Left colon (tissue), 2 donors: ENCODE results near the gene H6PD. TPM values are rescaled to one million over a fixed set of nuclear protein-coding genes. Genes with fewer than 3 reads are reported as not detected.
A peak's percentile ranks its signal among the peaks of the same experiment; 100 is the strongest.

Experiments used
- ATAC-seq: fragments of 200-7000 bp; cut with Tn5 transposase; one replicate; pipeline ENCODE4 v1.9.1; 2020; ENCODE audit warnings: mild to moderate bottlenecking, moderate library complexity
- DNase-seq, 2 donors: peaks; one replicate each; pipeline ENCODE4 v3.0.0-alpha.2; 2020
- intact Hi-C, 2 donors: fragments of 100-400 bp; cut with DNase I in 1 of 2; cut with micrococcal nuclease in 1 of 2; formaldehyde crosslinking; loops; one replicate each; pipeline versions ENCODE4 v1.11.2 to v1.14.0; 2022; cut with DNase I, micrococcal nuclease
- total RNA-seq, 2 donors: library from RNA; stranded (reverse); fragmentation: NEBNext Ultra II Directional; extraction: Animal tissue kit (Norgen Biotek cat#: 25700); gene quantifications; one replicate each; pipeline ENCODE4 v1.2.1, GENCODE V29; 2021
- donor health status: DM: no; HTN: no; CAD: no.
- donor health status: DM: yes; HTN: yes; CAD: no.

Gene H6PD
- total RNA-seq, 2 donors from 2014 or later, result 33.4 to 34.9 TPM

DNA sequence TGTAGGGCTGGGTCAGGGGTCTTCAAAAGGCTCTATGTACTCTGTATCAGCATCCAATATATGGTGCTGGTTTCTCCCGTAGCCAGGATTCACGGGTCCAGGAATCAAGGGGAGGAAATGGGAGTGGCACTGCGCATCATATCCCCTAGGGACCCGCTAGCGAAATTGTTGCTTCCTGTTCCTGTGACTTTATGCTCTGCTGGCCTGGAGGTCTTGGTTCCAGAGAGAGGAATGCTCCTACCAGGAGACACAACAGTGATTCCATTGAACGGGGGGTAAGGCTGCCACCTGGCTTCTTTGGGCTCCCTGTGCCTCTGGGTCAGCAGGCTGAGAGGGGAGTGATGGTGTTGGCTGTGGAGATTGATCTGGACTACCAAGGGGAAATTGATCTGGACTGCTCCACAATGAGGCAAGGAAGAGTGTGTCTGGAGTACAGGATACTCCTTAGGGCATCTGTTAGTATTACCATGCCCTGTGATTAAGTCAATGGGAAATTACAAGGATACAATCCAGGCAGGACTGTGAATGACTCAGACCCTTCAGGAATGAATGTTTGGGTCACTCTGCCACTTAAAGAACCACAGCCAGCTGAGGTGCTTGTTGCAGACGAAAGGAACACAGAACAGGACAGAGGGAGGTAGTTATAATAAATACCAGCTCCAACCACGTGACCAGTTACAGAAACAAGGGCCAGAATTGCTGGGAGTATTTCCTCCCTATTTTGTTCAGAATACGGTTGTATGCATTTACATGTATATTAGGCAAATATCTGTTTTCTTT, 68.4 kb downstream of the H6PD start:
- DNase-seq, result no peak
- intact Hi-C loops, result no loop called here

DNA sequence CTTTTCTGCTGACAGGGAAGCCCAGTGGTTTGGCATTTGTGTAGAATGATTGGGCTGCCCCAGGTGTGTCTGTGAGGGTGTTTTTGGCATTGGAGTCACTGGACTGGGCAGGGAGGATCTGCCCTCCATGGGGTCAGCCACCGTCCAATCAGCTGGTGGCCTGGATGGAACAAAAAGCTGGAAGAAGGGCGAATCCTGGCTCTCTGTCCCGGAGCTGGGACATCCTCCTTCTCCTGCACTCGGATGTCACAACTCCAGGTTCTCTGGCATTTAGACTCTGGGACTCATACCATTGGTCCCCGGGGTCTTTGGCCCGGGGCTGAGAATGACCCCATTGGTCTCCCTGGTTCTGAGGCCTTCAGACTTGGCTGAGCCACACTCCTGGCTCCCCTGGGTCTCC, 69.3 kb downstream of the H6PD start:
- intact Hi-C loops, result no loop called here
- ATAC-seq (no peak), DNase-seq (no peak)

More for the DNA sequence above, 68.4 kb downstream of the H6PD start:
- ATAC-seq, result peak; percentile 56

DNA sequence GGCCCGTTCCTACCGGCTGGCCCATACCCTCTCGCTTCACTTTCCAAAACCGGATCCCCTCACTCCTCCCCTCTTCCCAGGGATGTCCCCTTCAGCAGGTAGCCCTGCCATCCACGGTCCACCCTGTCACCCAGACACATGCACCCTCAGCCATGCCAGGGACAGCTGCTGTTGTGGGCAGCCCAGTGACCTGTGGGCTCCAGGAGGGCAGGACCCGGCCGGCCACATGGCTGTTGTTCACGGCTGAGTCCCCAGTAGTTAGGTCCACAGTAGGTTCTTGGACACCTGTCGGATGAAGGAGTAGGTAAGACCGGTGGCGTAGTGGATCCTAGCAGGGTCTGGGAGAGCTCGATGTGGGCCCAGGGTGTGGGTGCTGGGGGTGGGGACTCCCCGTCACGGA, 70.6 kb downstream of the H6PD start:
- DNase-seq, result no peak
- intact Hi-C loops, result no loop called here
- ATAC-seq, result no peak

DNA sequence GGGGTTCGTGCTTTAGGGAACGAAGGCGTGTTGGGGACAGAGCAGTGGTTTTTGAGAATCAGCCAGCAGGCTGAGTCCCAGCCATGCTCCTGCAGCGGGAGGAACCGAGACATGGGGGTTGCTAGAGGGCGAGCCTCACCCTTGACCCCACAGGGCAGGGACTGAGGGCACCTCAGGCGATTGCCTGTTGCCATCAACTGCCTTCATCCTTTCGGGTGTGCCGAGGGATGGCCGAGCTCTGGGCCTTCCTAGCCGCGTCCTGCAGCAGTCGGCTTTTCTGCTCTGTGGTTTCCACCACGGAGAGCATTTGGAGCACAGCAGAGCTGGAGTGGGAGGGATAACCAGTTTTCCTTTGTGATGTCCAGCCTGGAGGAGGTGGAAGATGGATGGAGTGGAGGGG, 71.4 kb downstream of the H6PD start:
- intact Hi-C loops, result no loop called here

DNA sequence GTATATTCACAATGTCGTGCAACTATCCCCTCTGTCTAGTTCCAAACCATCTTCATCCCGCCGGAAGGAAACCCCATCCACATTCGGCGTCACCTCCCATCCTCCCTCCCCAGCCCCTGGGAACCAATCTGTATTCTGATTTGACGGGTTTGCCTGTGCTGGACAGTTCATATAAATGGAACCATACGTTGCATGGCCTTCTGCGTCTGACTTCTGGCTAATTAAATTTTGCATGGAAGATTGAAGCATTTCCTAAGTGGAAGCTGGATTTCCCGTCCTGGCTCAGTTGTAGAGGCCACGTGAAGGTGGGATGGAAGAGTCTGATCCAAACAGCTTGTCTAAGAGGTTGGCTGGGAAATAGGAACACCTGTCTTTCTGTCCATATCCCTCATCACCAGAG, 72.7 kb downstream of the H6PD start:
- DNase-seq (no peak), ATAC-seq (no peak)
- intact Hi-C loops, result no loop called here

More for the DNA sequence above, 71.4 kb downstream of the H6PD start:
- DNase-seq (no peak), ATAC-seq (no peak)

DNA sequence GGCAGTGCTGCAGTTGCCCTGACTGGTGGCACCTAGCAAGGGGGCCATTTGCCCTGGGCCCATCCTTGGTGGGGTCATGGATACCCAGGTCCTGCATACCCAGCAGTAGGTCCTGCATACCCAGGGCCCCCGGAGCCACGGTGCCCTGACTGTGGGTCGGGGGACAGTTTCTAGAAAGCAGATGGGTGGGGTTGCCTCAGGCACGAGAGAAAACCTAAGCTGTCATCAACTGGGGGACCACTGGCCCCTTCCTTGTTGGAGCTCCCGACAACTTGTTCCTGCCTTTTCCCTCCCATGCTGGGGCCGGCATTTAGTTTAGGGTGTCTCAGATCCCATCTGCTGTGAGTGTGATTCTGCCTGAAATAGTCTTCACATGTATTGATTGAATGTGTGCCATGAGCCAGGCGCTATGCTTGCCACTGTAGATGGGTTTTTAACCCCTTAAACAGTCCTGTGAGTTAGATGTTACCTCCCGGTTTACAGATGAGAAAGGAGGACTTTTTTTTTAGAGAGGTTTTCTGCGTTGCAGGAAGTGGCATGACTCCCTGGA, 73.7 kb downstream of the H6PD start:
- intact Hi-C loops, result no loop called here
- ATAC-seq, result no peak
- no peak for DNase-seq

DNA sequence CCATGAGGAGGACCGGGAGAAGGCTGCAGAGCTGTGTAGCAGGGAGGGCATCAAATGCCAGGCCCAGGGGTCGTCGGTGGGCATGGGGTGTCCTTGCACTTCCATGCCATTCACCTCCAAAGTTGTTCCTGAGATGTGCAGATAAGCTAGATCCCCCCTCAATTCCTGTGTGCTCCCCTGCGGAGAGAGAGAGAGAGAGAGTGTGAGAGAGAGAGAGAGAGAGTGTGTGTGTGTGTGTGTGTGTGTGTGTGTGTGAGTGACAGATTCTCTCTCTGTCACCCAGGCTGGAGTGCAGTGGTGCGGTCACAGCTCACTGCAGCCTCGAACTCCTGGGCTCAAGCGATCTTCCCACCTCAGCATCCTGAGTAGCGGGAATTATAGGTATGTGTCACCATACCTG, 74.5 kb downstream of the H6PD start:
- intact Hi-C loops, result no loop called here
- DNase-seq, result no peak
- no peak for ATAC-seq

DNA sequence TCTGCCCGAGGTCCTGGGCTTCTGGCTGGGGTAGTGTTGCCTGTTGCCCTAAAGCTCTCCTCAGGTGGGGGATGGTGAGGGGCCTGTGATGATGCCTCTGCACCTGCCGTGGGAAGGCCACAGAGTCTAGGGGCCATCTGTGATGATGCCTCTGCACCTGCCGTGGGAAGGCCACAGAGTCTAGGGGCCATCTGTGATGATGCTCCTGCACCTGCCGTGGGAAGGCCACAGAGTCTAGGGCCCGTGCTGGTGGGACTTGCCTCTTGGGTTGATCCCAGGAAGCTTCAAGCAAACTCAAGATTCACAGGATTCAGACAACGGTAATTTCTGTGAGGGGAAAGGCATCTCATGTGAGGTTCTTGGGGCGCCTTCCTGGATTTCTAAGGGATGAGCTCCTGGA, 75.4 kb downstream of the H6PD start:
- intact Hi-C loops, result no loop called here
- ATAC-seq (no peak), DNase-seq (no peak)

DNA sequence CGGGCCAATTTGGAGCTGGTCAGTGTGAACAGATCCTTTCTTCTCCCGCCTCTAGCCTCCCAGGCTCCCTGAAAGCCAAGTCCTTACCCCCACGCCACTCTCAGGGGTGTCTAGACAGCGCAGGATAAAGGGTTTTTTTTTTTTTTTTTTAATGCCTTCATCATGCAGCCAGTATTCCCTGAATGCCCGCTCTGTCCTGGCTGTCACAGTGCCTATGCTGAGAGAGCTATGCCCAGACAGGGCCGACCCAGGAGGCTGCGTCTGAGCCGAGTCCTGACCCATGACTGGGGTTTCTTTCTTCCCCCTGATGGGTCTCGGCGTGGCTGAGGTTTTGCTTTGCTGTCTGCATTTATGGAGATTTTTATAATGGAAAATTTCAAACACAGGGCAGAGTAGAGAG, 76.5 kb downstream of the H6PD start:
- DNase-seq, result no peak
- intact Hi-C loops, result no loop called here
- ATAC-seq, result no peak

DNA sequence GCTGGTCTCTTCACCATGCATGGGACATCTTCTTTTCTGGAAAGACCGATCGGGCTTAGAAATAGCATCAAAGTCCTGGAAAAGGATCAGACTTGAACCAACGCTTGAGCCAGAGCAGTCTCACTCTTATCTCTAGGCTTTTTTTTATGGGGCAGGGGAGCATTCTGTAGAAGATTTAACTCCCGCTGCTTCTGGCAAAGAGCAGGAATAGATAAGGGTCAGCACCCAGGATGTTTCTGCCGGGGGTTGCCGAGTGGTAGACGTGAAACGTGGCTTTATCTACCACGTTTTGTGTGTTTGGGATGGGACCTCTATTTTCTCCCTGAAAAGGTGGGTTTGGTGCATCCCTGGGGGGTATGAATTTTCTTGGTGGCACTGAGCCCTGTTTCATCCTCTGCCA, 76.9 kb downstream of the H6PD start:
- ATAC-seq (no peak), DNase-seq (no peak)
- intact Hi-C loops, result no loop called here

DNA sequence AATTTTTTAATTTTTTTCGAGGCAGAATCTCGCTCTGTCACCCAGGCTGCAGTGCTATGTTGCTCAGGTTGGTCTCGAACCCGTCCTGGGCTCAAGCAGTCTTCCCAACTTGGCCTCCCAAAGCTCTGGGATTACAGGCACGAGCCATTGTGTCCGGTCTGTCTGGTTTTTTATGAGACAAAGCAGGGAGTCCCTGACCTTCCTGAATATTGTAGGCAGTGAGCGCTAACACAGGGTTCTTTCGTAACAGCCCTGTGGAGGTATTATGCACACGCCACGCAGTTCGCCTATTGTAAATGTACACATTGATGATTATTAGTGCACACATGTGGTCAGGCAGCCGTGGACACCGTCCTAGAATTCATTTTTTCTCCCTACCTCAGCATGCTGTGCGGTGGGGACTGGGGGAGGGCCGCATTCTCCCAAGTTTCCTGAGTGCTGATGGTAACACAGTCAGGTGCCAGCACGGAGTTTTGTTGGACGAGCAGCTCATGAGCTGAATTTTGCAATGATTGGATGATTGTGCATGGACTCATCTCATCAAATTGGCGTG, 77.7 kb downstream of the H6PD start:
- intact Hi-C loops, result no loop called here
- ATAC-seq (no peak), DNase-seq (no peak)

DNA sequence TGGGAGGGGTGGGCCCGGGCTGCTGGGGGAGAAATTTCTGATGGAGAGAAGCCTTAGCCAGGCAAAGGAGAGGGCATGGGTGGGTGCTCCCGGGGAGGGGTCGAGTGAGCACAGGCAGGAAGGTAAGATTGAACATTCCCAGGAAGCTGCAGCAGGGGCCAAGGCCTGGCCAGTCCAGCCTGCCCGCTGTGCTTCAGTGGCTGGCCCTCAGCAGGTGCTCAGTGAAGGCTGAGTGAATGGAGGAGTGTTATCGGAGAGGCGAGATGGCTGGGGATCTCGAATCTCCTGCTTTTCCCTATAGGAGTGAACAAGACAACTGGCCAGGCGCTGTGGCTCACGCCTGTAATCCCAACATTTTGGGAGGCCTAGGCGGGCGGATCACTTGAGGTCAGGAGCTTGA, 79.0 kb downstream of the H6PD start:
- intact Hi-C loops, result no loop called here
- DNase-seq, result no peak
- ATAC-seq, result no peak

DNA sequence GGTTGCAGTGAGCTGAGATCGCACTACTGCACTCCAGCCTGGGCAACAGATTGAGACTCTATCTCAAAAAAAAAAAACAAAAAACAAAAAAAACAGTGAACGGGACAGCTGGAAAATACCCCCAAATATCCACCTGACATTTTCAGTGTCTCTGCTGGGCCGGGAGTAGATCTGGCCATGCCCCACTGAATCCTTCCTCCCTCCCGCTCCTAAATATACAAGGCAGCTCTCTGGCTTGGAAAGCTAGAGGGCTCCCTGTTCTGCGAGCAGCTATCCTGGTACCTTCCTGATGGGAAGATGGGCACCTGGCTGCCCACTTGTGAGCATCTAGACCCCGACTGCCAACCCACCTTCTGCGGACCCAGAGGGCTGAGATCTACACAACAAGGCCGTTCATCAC, 79.5 kb downstream of the H6PD start:
- intact Hi-C loops, result no loop called here
- DNase-seq, result no peak
- ATAC-seq, result no peak

DNA sequence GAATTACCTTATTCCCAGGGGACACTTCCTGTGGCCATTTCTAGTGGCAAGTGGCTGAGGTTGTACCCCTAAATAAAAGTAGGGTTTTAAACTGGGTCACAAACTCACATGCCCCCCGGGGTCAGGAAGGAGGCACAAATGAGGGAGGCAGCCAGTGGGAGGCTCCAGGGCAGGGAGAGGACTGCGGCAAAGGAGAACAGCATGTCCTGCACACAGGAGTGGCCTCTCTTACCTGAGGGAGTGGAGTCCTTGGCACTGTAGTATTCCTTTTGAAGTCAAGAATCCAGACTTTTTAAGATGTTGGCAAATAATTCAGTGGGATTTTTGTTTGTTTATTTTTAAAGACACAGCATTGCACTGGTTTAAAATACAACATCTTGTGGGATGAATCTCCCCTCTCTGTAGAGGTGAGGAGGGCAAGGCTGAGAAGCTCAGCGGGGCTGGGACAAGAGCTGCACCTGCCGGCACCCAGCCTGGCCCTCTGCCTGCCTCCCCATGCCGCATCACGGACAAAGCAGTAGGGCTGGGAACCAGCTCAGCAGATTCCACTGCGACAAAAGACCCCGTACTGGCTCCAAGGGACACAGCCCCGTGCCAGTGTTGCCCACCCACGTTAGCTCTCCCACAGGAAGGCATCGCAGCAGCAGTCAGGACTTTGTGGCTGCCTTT, 80.3 kb downstream of the H6PD start:
- no peak for DNase-seq
- no peak for ATAC-seq
- intact Hi-C loops, result no loop called here

DNA sequence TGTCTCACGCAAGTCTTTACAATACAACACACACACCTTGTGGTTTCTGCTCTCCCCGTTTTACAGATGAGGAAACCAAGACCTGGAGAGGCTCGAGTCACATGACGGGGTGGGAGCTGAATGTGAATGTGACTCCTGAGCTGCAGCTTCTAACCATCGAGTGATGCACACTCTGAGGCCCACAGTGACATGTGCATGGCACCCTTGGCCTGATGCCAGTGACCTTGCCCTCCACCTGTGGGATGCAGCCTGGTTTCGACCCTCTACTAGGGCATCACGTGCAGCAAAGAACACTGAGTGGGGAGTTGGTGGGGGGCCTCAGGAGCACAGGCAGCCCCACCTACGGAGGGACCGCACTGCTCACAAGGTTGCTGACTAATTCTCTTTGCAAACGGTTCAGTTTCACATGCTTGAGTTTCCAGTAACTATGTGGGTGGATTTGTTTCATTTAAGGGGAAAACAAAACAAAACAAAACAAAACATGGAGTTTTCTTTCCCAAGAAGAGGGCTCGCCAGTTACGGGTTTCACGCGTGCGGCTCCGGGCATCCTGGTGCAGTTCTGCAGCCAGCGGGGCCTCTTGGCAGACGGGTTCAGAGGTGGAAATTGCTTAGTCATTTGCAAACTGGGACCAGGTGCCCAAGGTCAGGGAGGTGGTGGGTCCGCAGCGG, 81.0 kb downstream of the H6PD start:
- intact Hi-C loops, result no loop called here
- DNase-seq (no peak), ATAC-seq (no peak)

DNA sequence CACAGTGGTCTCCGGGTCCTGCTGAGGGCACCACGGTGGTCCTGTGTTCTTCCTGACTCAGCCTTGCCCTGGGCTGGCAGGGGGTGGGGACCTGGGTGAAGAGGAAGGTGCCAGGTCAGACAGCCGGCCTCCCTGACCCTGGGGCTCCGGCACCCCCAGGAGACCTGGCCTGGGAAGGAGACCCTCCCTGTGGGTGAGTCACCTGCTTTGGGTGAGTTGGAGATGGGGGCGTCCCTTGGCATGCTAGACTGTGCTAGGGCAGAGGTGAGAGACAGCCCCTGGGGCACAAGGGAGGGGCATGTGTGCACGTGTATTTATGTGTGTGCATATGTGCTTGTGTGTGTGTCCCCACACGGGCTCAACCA, 81.5 kb downstream of the H6PD start:
- intact Hi-C loops, result no loop called here
- no peak for ATAC-seq
- no peak for DNase-seq

DNA sequence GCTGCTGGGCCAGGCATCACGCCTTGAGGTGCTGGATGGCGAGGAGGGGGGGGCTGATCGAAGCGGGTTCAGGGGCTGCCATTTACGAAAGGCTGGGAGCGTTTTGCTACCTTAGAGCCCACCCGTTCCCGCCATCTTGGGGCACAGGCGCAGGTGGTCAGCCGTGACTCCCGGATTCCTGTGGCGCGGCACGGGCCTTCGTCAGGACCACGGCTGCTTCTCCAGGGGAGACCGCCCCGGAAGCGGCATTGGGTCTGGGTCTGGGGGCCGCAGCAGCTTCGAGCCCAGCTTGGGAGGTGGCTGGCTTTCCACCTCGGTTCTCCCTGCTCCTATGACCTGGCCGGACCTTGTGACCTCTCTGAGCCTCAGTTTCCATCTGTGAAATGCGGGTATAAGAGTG, 81.9 kb downstream of the H6PD start:
- DNase-seq (no peak), ATAC-seq (no peak)
- intact Hi-C loops, result no loop called here

DNA sequence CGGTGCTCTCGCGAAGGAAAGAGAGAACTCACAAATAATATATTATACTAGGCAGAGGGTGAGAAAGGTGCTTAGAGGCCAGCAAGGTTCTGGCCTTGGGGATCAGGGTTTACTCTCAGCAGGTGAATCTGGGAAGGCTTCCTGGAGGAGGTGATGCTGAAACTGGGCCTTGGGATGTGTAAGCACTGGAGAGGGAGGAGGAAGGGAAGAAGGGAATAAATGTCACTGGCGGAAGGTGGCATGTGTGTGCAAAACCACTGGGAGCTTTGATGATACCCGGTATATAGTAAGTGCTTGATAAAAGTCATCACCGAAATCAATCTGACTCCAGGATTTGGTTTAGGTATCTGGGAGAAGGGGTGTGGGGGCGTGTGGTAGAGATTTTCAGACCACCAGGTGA, 82.5 kb downstream of the H6PD start:
- intact Hi-C loops, result no loop called here
- DNase-seq (no peak), ATAC-seq (no peak)

DNA sequence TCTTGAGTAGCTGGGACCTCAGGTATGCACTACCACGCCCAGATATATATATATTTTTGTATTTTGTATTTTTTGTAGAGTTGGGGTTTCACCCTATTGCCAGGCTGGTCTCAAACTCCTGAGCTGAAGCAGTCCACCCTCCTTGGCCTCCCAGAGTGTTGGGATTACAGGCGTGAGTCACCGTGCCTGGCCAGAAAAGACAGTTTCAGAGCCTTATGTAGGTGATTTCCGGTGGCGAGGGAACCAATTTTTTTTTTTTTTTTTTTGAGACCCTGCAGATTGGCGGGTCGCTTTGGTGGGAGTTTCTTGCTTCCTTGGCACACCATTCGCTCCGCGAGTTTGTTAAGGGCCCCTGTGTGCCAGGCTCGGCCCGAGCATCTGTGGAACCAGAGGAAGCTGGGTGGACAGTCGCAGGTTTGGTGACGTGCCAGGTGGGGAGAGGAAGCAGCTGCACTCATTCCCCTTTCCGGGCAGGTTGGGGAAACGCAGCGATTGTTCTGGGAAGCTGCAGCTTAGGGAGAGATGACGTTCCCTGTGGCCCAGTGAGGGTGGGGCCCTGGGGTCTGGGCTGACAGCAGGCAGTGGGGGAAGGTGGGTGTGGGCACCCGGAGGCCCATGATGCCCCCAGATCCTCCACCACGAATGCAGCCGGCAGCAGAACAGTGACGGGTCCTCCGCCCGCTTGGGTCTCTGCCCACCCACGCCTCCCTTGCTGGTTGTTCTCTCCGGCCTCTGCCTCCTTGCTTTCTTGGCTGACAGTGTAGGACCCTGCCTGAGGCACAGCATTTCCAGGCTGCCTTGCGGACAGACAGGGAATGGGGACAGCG, 83.2 kb downstream of the H6PD start:
- ATAC-seq, result no peak

More for the DNA sequence above, 83.2 kb downstream of the H6PD start:
- intact Hi-C loops, result no loop called here
- peak; percentile 34 to 49 for DNase-seq
